HG02981 (cell line): Measurements from ENCODE around the gene ZNF688.

Experiments
- ATAC-seq: cut with Tn5 transposase; IDR thresholded peaks from one replicate; pipeline ENCODE4 v1.9.1; 2021; ENCODE audit warnings: mild to moderate bottlenecking, moderate library complexity; ENCODE audit not compliant: unreplicated experiment

The ZNF688 gene

GRCh38 chr16:30521873-30522641 lies 49.5 kb downstream of the ZNF688 start:
- ATAC-seq: no peak

- ATAC-seq: no peak
Observed at GRCh38 chr16:30521476-30521872, 50.0 kb downstream of the ZNF688 start.
